H1 (cell line): ENCODE measurements around the gene CCNY. TPM values are rescaled to one million over a fixed set of nuclear protein-coding genes. Genes with fewer than 3 reads are reported as not detected.

ENCODE experiments used
- CTCF ChIA-PET: fragments of 300-600 bp; sonication (Branson Sonifier 250); formaldehyde crosslinking; loops from one replicate; lab custom pipeline; 2021; ENCODE audit not compliant: partially characterized antibody; lab: Charles Lee
- POLR2A ChIA-PET: fragments of 300-600 bp; sonication (Branson Sonifier 250); formaldehyde crosslinking; loops from one replicate; lab custom pipeline; 2021; ENCODE audit warnings: inconsistent platforms; ENCODE audit not compliant: partially characterized antibody; lab: Charles Lee
- DNase-seq, 2 experiments: peaks; one replicate each; pipeline versions ENCODE4 v3.0.0 to v3.0.0-alpha.2; 2010 to 2022; ENCODE audit warnings: low spot score in 2 of 2, low read depth in 1 of 2, mixed read lengths in 1 of 2
- FAIRE-seq: peaks from 2 replicates; lab custom pipeline; 2011; peaks lifted over from hg19 to GRCh38; lab: Jason Lieb, UNC
- H2AFZ ChIP-seq: 2 replicates; pipeline ENCODE4 v1.8.1; 2012; ENCODE audit warnings: low read length, inconsistent platforms
- H2AK5ac ChIP-seq: 2 replicates; pipeline ENCODE4 v1.6.1; 2013; ENCODE audit warnings: low read depth, low read length
- H2BK120ac ChIP-seq: replicated peaks from 2 replicates; pipeline ENCODE3; 2013; ENCODE audit warnings: low read depth, low read length, inconsistent platforms
- H2BK12ac ChIP-seq: 2 replicates; pipeline ENCODE4 v1.6.1; 2013; ENCODE audit warnings: low read depth, low read length
- H2BK15ac ChIP-seq: 2 replicates; pipeline ENCODE4 v1.6.1; 2013; ENCODE audit warnings: low read length
- H2BK20ac ChIP-seq: 2 replicates; pipeline ENCODE4 v1.6.1; 2013; ENCODE audit warnings: low read length
- H2BK5ac ChIP-seq: 2 replicates; pipeline ENCODE4 v1.6.1; 2013; ENCODE audit warnings: low read depth, low read length
- H3K14ac ChIP-seq: 2 replicates; pipeline ENCODE4 v1.6.1; 2013; ENCODE audit warnings: inconsistent platforms; ENCODE audit not compliant: insufficient read length
- H3K18ac ChIP-seq: 2 replicates; pipeline ENCODE4 v1.6.1; 2013; ENCODE audit warnings: low read length; ENCODE audit errors: extremely low read depth
- H3K23ac ChIP-seq: 2 replicates; pipeline ENCODE4 v1.6.1; 2013; ENCODE audit warnings: inconsistent platforms; ENCODE audit not compliant: insufficient read length
- H3K23me2 ChIP-seq: 2 replicates; pipeline ENCODE4 v1.6.1; 2013; ENCODE audit warnings: low read depth, low read length
- H3K27ac ChIP-seq: 2 replicates; pipeline ENCODE4 v1.6.1; 2011; ENCODE audit warnings: low read depth, low read length, inconsistent platforms
- H3K27me3 ChIP-seq, 4 experiments: replicated peaks in 1 of 4; 1 replicate in 1 of 4; 2 replicates in 3 of 4; pipeline versions ENCODE4 v1.6.1 to v1.8.1; 2011 to 2013; ENCODE audit warnings: low read length in 3 of 4, mild to moderate bottlenecking in 3 of 4, inconsistent platforms in 2 of 4, mixed read lengths in 2 of 4, moderate library complexity in 1 of 4; ENCODE audit not compliant: control insufficient read depth in 3 of 4, insufficient read depth in 3 of 4; ENCODE audit errors: extremely low read depth in 1 of 4
- H3K36me3 ChIP-seq, 4 experiments: 2 replicates each; pipeline versions ENCODE4 v1.6.1 to v1.8.1; 2011 to 2013; ENCODE audit warnings: mild to moderate bottlenecking in 4 of 4, low read length in 3 of 4, moderate library complexity in 2 of 4, control low read depth in 1 of 4, inconsistent platforms in 1 of 4; ENCODE audit not compliant: insufficient read depth in 4 of 4, control insufficient read depth in 2 of 4
- H3K4ac ChIP-seq: replicated peaks from 2 replicates; pipeline ENCODE3; 2013; ENCODE audit warnings: low read length, low read depth, mixed read lengths, inconsistent platforms; ENCODE audit not compliant: insufficient read length
- H3K4me1 ChIP-seq, 4 experiments: replicated peaks in 1 of 4; 1 replicate in 1 of 4; 2 replicates in 3 of 4; pipeline versions ENCODE4 v1.6.1 to v1.8.1; 2011 to 2013; ENCODE audit warnings: low read length in 3 of 4, inconsistent platforms in 2 of 4, mixed read lengths in 1 of 4; ENCODE audit not compliant: insufficient read depth in 4 of 4, control insufficient read depth in 3 of 4
- H3K4me2 ChIP-seq, 2 experiments: 2 replicates each; pipeline versions ENCODE4 v1.6.1 to v1.8.1; 2011 to 2013; ENCODE audit warnings: low read depth in 2 of 2, low read length in 2 of 2, control low read depth in 1 of 2, inconsistent platforms in 1 of 2, mild to moderate bottlenecking in 1 of 2; ENCODE audit not compliant: insufficient read depth in 1 of 2
- H3K4me3 ChIP-seq, 4 experiments: fragments of 200-600, 300-600 bp in 1 of 4; sonication (generic), shearing (Covaris generic), sonication (Bioruptor Twin) in 1 of 4; 2 replicates each; pipeline versions ENCODE4 v1.5.1 to v1.8.1; 2011 to 2016; ENCODE audit warnings: low read length in 4 of 4, low read depth in 3 of 4, control low read depth in 2 of 4, inconsistent platforms in 2 of 4, mild to moderate bottlenecking in 2 of 4, mixed read lengths in 1 of 4, moderate library complexity in 1 of 4; ENCODE audit not compliant: insufficient read depth in 2 of 4; ENCODE audit errors: extremely low read depth in 1 of 4
- H3K56ac ChIP-seq: replicated peaks from 2 replicates; pipeline ENCODE3; 2013; ENCODE audit warnings: low read depth, mild to moderate bottlenecking, mixed read lengths, low read length, inconsistent platforms; ENCODE audit not compliant: insufficient read length
- H3K79me1 ChIP-seq: 2 replicates; pipeline ENCODE4 v1.6.1; 2013; ENCODE audit warnings: low read depth, low read length, control low read depth
- H3K79me2 ChIP-seq, 2 experiments: 2 replicates each; pipeline versions ENCODE4 v1.6.1 to v1.8.1; 2012 to 2013; ENCODE audit warnings: low read length in 2 of 2, mild to moderate bottlenecking in 2 of 2, inconsistent platforms in 1 of 2; ENCODE audit not compliant: insufficient read depth in 2 of 2, control insufficient read depth in 1 of 2
- H3K9ac ChIP-seq, 4 experiments: replicated peaks in 1 of 4; 1 replicate in 1 of 4; 2 replicates in 3 of 4; pipeline versions ENCODE4 v1.6.1 to v1.8.1; 2011 to 2013; ENCODE audit warnings: low read depth in 3 of 4, low read length in 3 of 4, control low read depth in 2 of 4, mild to moderate bottlenecking in 2 of 4, moderate library complexity in 2 of 4, inconsistent platforms in 1 of 4; ENCODE audit errors: extremely low read depth in 1 of 4
- H3K9me3 ChIP-seq, 2 experiments: 2 replicates each; pipeline versions ENCODE4 v1.6.1 to v1.8.1; 2012 to 2013; ENCODE audit warnings: mild to moderate bottlenecking in 2 of 2, moderate library complexity in 2 of 2, control low read depth in 1 of 2, inconsistent platforms in 1 of 2, low read depth in 1 of 2, low read length in 1 of 2, mixed read lengths in 1 of 2; ENCODE audit not compliant: insufficient read depth in 2 of 2
- H4K20me1 ChIP-seq, 2 experiments: replicated peaks in 1 of 2; 2 replicates each; pipeline versions ENCODE3 to v1.8.1; 2011 to 2013; ENCODE audit warnings: inconsistent platforms in 2 of 2, low read length in 2 of 2, mild to moderate bottlenecking in 1 of 2; ENCODE audit not compliant: insufficient read depth in 2 of 2, control insufficient read depth in 1 of 2
- H4K5ac ChIP-seq: 2 replicates; pipeline ENCODE4 v1.6.1; 2013; ENCODE audit warnings: low read length, low read depth, mixed read lengths, inconsistent platforms; ENCODE audit not compliant: insufficient read length
- H4K8ac ChIP-seq: 2 replicates; pipeline ENCODE4 v1.8.0; 2013; ENCODE audit warnings: mild to moderate bottlenecking, moderate library complexity, low read length, inconsistent platforms; ENCODE audit not compliant: insufficient read depth; ENCODE audit errors: extremely low read depth
- H4K91ac ChIP-seq: replicated peaks from 2 replicates; pipeline ENCODE3; 2013; ENCODE audit warnings: low read length, mixed read lengths, inconsistent platforms; ENCODE audit not compliant: insufficient read length
- MAFK ChIP-seq: IDR thresholded peaks from 2 replicates; pipeline ENCODE4 v1.6.1; 2012; ENCODE audit warnings: low read depth, mild to moderate bottlenecking, improper control_type of control experiment, low read length
- POLR2A ChIP-seq, 2 experiments: IDR thresholded peaks; 1 replicate in 1 of 2; 2 replicates in 1 of 2; pipeline ENCODE4 v1.6.1; 2011; ENCODE audit warnings: low read depth in 2 of 2, low read length in 2 of 2, mild to moderate bottlenecking in 2 of 2; ENCODE audit errors: control extremely low read depth in 1 of 2
- TEAD4 ChIP-seq: IDR thresholded peaks from 2 replicates; pipeline ENCODE4 v1.6.1; 2012; ENCODE audit warnings: low read depth, low read length, inconsistent platforms, mixed read lengths
- WGBS, 2 experiments: shearing (Covaris generic) in 1 of 2; methylation state at CpG; one replicate each; pipeline versions ENCODE4 v1.1.6 to v1.1.7; 2013 to 2015; ENCODE audit warnings: low lambda C conversion rate in 2 of 2, mixed read lengths in 2 of 2, inconsistent platforms in 1 of 2, low coverage in 1 of 2, missing lambda C conversion rate in 1 of 2; ENCODE audit not compliant: insufficient replicate concordance in 2 of 2, insufficient coverage in 1 of 2, insufficient read length in 1 of 2; ENCODE audit errors: extremely low coverage in 1 of 2, missing lambda C conversion rate in 1 of 2; 5-methylcytosine and 5-hydroxymethylcytosine counted together
- polyA plus RNA-seq, 7 experiments: library from polyadenylated mRNA; depleted of rRNA in 3 of 7; stranded (reverse) in 5 of 7; unstranded in 2 of 7; fragments of >200 nt in 5 of 7; fragments of 200-250 nt in 2 of 7; gene quantifications; 1 replicate in 5 of 7; 2 replicates in 1 of 7; 4 replicates in 1 of 7; pipeline versions ENCODE4 v1.2.1 to v1.2.3, GENCODE V29; 2011 to 2013; ENCODE audit warnings: missing spikeins in 2 of 7, mixed read lengths in 2 of 7
- total RNA-seq: library from RNA; stranded (reverse); fragmentation: NEBNext Ultra II Directional; extraction: Animal tissue kit (Norgen Biotek cat#: 25700); gene quantifications from 2 replicates; pipeline ENCODE4 v1.2.1, GENCODE V29; 2021
- TF ChIP-seq, protein P1 (sequence below), 3 experiments: IDR thresholded peaks; 1 replicate in 2 of 3; 2 replicates in 1 of 3; pipeline versions ENCODE4 v1.5.1 to v1.6.1; 2011; ENCODE audit warnings: low read length in 3 of 3, mild to moderate bottlenecking in 3 of 3, inconsistent platforms in 2 of 3, low read depth in 1 of 3, moderate library complexity in 1 of 3; ENCODE audit not compliant: insufficient read depth in 1 of 3; ENCODE audit errors: control extremely low read depth in 1 of 3

The CCNY gene
- total and polyA plus RNA-seq, 2 of the 8 experiments (the other 6 are each of a cell fraction or from before 2014, with no cell fraction given): 25.3 to 68.2 TPM

DNA sequence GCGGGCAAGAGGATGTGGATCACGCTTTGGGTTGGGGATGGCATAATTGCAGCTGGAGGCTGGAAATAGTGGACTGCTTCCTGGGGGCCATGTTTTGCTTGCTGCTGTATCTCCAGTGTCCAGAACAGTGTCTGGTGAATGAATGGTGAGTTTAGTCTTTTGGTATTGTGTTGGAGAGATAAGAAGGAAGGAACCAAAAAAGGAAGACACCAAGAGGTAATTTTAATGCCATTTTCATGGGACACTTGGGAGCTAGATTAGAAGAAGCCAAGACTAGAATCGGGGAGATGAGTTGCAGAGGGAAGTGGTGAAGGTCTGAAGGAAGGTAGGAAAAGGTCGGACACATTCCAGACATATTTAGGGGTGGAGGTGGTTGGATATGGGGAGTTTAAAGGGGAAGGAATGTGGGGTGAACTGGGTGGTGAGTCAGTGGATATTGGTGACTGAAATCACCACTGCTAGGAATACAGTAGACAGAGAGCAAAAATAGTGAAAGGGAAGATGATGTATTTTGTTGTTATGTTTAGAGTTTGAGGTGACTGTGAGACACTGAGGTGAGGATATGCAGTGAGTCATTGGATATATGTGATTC, 76.7 kb downstream of the CCNY start:
- DNase-seq: no peak
- H3K4me2 ChIP-seq: peak overlapping the region in 1 of 2 experiments; percentile 8; a peak in 1 of 4 replicates
- H4K91ac ChIP-seq: no peak overlapping the region
- no peak overlapping the region for H2BK20ac ChIP-seq
- H3K56ac ChIP-seq: no peak overlapping the region
- no peak overlapping the region for H3K4me3 ChIP-seq
- no peak for FAIRE-seq
- H3K27me3 ChIP-seq: no peaks in the 10 kb centered on the region
- H3K14ac ChIP-seq: no peak overlapping the region
- H2BK120ac ChIP-seq: no peak overlapping the region
- H3K36me3 ChIP-seq: no peaks in the 10 kb centered on the region
- H3K79me2 ChIP-seq: peaks cover 5 to 83% of the 10 kb centered on the region in 2 experiments
- H3K9ac ChIP-seq: no peak overlapping the region
- H2BK12ac ChIP-seq: no peak overlapping the region
- no peak overlapping the region for H4K8ac ChIP-seq
- H2BK5ac ChIP-seq: no peak overlapping the region
- ChIA-PET POLR2A (interaction anchor here (0.6 kb wide), 1 partner anchor 1237 kb away, joined by 3 read pairs; no protein-coding TSS in a partner anchor), CTCF (interaction anchor here (0.8 to 1.6 kb wide), 3 partner anchors 11 to 292 kb away, joined by 3 to 5 read pairs (median 3); no protein-coding TSS in a partner anchor)
- 0 out of 2 replicates have a peak overlapping the region, but pooled peaks have one; percentile 33 for H2BK15ac ChIP-seq
- peaks cover 7 to 29% (median 9%) of the 10 kb centered on the region in 4 experiments; a peak in 6 of 7 replicates for H3K4me1 ChIP-seq
- no peak overlapping the region for H2AK5ac ChIP-seq
- H3K9me3 ChIP-seq: no peaks in the 10 kb centered on the region
- no peak overlapping the region for H3K23ac ChIP-seq
- 73% methylated on average over 2 of the region's 4 CpGs; no CpG with 5 or more reads in 1 of the 2 experiments for WGBS, 2 experiments
- H3K79me1 ChIP-seq: peaks cover 11% of the 10 kb centered on the region
- H2AFZ ChIP-seq: no peak overlapping the region
- no peak for TF ChIP-seq POLR2A (IDR thresholded peaks at IDR 0.05; ENCODE audit: control extremely low read depth in 1 of 2, low read depth in 2 of 2, low read length in 2 of 2)
- TF ChIP-seq TEAD4: peak; percentile 54; the same call in 1 of the 2 replicates
- TF ChIP-seq, protein P1, sequence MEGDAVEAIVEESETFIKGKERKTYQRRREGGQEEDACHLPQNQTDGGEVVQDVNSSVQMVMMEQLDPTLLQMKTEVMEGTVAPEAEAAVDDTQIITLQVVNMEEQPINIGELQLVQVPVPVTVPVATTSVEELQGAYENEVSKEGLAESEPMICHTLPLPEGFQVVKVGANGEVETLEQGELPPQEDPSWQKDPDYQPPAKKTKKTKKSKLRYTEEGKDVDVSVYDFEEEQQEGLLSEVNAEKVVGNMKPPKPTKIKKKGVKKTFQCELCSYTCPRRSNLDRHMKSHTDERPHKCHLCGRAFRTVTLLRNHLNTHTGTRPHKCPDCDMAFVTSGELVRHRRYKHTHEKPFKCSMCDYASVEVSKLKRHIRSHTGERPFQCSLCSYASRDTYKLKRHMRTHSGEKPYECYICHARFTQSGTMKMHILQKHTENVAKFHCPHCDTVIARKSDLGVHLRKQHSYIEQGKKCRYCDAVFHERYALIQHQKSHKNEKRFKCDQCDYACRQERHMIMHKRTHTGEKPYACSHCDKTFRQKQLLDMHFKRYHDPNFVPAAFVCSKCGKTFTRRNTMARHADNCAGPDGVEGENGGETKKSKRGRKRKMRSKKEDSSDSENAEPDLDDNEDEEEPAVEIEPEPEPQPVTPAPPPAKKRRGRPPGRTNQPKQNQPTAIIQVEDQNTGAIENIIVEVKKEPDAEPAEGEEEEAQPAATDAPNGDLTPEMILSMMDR (IDR thresholded peaks at IDR 0.05; ENCODE audit: control extremely low read depth in 1 of 3, insufficient read depth in 1 of 3, low read depth in 1 of 3, low read length in 3 of 3): no peak
- TF ChIP-seq MAFK: no peak
- no peak overlapping the region for H4K5ac ChIP-seq
- H4K20me1 ChIP-seq: peaks cover 2 to 12% of the 10 kb centered on the region in 2 experiments
- no peaks in the 10 kb centered on the region for H3K23me2 ChIP-seq
- no peak overlapping the region for H3K27ac ChIP-seq
- H3K18ac ChIP-seq: no peak overlapping the region
- no peak overlapping the region for H3K4ac ChIP-seq
